H1 (cell line): Measurements from ENCODE around the gene ITIH4.

Source experiments
- POLR2A ChIP-seq, 2 experiments: IDR thresholded peaks; 1 replicate in 1 of 2; 2 replicates in 1 of 2; pipeline ENCODE4 v1.6.1; 2011; ENCODE audit warnings: low read depth in 2 of 2, low read length in 2 of 2, mild to moderate bottlenecking in 2 of 2; ENCODE audit errors: control extremely low read depth in 1 of 2
- TF ChIP-seq, protein P1 (sequence below): fragments of 300-600 bp; sonication (generic); IDR thresholded peaks from 2 replicates; pipeline ENCODE4 v1.7.1; 2012; ENCODE audit warnings: low read length, moderate library complexity, mild to moderate bottlenecking, inconsistent platforms; ENCODE audit not compliant: insufficient replicate concordance

DNA sequence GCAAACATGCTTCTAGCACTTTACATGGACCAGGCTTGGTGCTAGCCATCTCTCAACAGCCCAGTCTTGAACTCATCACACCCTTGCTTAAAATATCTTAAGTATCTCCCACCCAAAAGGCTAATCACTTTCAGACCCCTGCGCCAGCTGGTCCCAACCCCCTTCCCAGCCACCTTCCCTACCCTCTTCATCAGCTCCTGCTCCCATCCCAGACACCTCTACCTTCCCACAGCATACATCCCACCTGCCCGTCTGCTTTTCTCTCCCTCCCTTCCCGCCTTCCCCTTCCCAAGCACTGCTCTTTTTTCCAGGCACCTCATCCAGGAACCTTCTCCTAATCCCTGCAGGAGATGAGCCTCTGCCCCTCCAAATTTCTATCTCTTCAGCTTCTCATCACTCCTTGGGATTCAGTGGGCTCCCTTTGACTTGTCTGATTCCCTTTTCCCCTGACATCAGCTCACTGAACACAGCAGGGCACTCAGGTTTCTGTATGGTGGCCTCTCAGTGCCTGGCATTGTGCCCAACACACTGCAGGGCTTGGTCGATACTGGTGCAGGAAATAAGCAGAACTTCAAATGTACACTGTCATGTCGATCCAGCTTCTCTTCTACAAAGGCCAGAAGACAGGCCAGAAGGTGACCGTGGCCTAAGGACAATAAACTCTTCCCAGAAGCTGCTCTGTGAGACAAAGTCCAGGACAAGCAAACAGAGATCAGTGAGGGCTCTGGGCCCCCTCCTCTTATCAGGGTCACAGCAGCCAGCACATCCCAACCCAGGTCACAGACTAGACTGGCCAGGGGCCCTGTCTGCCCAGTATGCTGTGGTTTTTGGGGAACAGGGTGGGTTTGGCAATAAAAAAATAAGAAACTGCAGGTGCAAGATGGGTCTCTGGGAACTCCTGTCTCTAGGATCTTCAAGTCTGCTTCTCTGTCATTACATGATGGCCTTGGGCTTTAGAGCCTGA lies 55.3 kb downstream of the ITIH4 start:
- TF ChIP-seq, protein P1, sequence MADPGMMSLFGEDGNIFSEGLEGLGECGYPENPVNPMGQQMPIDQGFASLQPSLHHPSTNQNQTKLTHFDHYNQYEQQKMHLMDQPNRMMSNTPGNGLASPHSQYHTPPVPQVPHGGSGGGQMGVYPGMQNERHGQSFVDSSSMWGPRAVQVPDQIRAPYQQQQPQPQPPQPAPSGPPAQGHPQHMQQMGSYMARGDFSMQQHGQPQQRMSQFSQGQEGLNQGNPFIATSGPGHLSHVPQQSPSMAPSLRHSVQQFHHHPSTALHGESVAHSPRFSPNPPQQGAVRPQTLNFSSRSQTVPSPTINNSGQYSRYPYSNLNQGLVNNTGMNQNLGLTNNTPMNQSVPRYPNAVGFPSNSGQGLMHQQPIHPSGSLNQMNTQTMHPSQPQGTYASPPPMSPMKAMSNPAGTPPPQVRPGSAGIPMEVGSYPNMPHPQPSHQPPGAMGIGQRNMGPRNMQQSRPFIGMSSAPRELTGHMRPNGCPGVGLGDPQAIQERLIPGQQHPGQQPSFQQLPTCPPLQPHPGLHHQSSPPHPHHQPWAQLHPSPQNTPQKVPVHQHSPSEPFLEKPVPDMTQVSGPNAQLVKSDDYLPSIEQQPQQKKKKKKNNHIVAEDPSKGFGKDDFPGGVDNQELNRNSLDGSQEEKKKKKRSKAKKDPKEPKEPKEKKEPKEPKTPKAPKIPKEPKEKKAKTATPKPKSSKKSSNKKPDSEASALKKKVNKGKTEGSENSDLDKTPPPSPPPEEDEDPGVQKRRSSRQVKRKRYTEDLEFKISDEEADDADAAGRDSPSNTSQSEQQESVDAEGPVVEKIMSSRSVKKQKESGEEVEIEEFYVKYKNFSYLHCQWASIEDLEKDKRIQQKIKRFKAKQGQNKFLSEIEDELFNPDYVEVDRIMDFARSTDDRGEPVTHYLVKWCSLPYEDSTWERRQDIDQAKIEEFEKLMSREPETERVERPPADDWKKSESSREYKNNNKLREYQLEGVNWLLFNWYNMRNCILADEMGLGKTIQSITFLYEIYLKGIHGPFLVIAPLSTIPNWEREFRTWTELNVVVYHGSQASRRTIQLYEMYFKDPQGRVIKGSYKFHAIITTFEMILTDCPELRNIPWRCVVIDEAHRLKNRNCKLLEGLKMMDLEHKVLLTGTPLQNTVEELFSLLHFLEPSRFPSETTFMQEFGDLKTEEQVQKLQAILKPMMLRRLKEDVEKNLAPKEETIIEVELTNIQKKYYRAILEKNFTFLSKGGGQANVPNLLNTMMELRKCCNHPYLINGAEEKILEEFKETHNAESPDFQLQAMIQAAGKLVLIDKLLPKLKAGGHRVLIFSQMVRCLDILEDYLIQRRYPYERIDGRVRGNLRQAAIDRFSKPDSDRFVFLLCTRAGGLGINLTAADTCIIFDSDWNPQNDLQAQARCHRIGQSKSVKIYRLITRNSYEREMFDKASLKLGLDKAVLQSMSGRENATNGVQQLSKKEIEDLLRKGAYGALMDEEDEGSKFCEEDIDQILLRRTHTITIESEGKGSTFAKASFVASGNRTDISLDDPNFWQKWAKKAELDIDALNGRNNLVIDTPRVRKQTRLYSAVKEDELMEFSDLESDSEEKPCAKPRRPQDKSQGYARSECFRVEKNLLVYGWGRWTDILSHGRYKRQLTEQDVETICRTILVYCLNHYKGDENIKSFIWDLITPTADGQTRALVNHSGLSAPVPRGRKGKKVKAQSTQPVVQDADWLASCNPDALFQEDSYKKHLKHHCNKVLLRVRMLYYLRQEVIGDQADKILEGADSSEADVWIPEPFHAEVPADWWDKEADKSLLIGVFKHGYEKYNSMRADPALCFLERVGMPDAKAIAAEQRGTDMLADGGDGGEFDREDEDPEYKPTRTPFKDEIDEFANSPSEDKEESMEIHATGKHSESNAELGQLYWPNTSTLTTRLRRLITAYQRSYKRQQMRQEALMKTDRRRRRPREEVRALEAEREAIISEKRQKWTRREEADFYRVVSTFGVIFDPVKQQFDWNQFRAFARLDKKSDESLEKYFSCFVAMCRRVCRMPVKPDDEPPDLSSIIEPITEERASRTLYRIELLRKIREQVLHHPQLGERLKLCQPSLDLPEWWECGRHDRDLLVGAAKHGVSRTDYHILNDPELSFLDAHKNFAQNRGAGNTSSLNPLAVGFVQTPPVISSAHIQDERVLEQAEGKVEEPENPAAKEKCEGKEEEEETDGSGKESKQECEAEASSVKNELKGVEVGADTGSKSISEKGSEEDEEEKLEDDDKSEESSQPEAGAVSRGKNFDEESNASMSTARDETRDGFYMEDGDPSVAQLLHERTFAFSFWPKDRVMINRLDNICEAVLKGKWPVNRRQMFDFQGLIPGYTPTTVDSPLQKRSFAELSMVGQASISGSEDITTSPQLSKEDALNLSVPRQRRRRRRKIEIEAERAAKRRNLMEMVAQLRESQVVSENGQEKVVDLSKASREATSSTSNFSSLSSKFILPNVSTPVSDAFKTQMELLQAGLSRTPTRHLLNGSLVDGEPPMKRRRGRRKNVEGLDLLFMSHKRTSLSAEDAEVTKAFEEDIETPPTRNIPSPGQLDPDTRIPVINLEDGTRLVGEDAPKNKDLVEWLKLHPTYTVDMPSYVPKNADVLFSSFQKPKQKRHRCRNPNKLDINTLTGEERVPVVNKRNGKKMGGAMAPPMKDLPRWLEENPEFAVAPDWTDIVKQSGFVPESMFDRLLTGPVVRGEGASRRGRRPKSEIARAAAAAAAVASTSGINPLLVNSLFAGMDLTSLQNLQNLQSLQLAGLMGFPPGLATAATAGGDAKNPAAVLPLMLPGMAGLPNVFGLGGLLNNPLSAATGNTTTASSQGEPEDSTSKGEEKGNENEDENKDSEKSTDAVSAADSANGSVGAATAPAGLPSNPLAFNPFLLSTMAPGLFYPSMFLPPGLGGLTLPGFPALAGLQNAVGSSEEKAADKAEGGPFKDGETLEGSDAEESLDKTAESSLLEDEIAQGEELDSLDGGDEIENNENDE = no peak
- TF ChIP-seq POLR2A (IDR thresholded peaks at IDR 0.05; ENCODE audit: control extremely low read depth in 1 of 2, low read depth in 2 of 2, low read length in 2 of 2) = no peak
